ENCODE measurements around the gene SLC2A8. TPM values are rescaled to one million over a fixed set of nuclear protein-coding genes. Genes with fewer than 3 reads are reported as not detected.

Gene SLC2A8
- total and polyA plus RNA-seq, 2 donors (not counting 1 experiment from before 2014, with no cell fraction given) = 8.3 to 14.2 TPM

DNA sequence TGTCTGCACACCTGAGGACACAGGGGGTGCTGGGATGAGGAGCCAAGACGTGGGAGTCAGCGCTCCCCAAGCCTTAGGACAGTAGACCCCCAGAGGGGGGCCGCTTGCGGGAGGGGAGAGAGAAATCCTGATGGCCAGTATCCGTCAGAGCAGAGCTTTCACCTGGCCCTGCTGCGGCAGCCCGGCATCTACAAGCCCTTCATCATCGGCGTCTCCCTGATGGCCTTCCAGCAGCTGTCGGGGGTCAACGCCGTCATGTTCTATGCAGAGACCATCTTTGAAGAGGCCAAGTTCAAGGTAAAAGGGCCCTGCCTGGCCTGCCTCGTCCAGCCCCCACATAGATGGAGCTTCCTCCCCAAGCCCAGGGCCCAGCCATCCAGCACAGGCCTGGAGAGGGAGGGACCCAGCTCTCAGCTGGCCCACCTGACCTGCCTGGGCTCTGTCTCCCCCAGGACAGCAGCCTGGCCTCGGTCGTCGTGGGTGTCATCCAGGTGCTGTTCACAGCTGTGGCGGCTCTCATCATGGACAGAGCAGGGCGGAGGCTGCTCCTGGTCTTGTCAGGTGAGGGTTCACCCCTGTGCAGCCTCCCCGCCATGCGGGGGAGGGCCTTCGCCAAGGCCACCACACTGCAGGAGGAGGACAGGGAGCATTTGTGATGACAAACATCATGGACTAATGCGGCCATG, 6.7 kb downstream of the SLC2A8 start:
- Histone ChIP-seq H3K4me2 (replicated peaks; ENCODE audit: low read depth, low read length, poor library complexity, severe bottlenecking) (no peak overlapping the region), H3K27me3 (replicated peaks in 1 of 4; ENCODE audit: control extremely low read depth in 1 of 4, control insufficient read depth in 3 of 4, insufficient read depth in 4 of 4, low read length in 3 of 4) (no peaks in the 10 kb centered on the region), H2AFZ (ENCODE audit: insufficient read depth, low read depth, low read length, poor library complexity, severe bottlenecking) (no peak overlapping the region), H3K4me3 (ENCODE audit: control extremely low read depth in 1 of 5, extremely low read depth in 1 of 5, insufficient read depth in 1 of 5, low read depth in 2 of 5, low read length in 4 of 5) (no peak overlapping the region), H3K79me2 (ENCODE audit: control insufficient read depth, insufficient read depth, low read length) (peaks cover 2% of the 10 kb centered on the region), H3K36me3 (replicated peaks in 1 of 2; ENCODE audit: control extremely low read depth in 1 of 2, control insufficient read depth in 1 of 2, extremely low read depth in 1 of 2, insufficient read depth in 2 of 2, low read length in 1 of 2) (peaks cover 0 to 5% of the 10 kb centered on the region in 2 experiments), H3K4me1 (ENCODE audit: control insufficient read depth in 2 of 2, insufficient read depth in 2 of 2, low read length in 2 of 2) (no peaks in the 10 kb centered on the region), H3K9me3 (ENCODE audit: control extremely low read depth in 1 of 3, control insufficient read depth in 2 of 3, insufficient read depth in 1 of 3, low read length in 2 of 3) (no peaks in the 10 kb centered on the region), H3K9ac (ENCODE audit: low read length) (no peak overlapping the region), H4K20me1 (ENCODE audit: control insufficient read depth, insufficient read depth, low read length, poor library complexity, severe bottlenecking) (no peaks in the 10 kb centered on the region), H3K27ac (ENCODE audit: low read length in 2 of 2) (no peak overlapping the region)
- ChIA-PET CTCF (no interaction called here), POLR2A (no interaction called here)
- H3K27me3 Mint-ChIP-seq = no peaks in the 10 kb centered on the region
- H3K9me3 Mint-ChIP-seq (ENCODE audit: insufficient read depth) = no peaks in the 10 kb centered on the region
- no peak overlapping the region for H3K27ac Mint-ChIP-seq
- no peak overlapping the region for H3K4me3 Mint-ChIP-seq
- intact Hi-C loops (cut with micrococcal nuclease) = no loop called here
- WGBS (ENCODE audit: insufficient coverage) = 94% methylated on average over 21 of the region's 22 CpGs
- DNase-seq (no peak), ATAC-seq (ENCODE audit: low read depth) (no peak)
- no peaks in the 10 kb centered on the region for H3K4me1 Mint-ChIP-seq
- TF ChIP-seq, protein P1, sequence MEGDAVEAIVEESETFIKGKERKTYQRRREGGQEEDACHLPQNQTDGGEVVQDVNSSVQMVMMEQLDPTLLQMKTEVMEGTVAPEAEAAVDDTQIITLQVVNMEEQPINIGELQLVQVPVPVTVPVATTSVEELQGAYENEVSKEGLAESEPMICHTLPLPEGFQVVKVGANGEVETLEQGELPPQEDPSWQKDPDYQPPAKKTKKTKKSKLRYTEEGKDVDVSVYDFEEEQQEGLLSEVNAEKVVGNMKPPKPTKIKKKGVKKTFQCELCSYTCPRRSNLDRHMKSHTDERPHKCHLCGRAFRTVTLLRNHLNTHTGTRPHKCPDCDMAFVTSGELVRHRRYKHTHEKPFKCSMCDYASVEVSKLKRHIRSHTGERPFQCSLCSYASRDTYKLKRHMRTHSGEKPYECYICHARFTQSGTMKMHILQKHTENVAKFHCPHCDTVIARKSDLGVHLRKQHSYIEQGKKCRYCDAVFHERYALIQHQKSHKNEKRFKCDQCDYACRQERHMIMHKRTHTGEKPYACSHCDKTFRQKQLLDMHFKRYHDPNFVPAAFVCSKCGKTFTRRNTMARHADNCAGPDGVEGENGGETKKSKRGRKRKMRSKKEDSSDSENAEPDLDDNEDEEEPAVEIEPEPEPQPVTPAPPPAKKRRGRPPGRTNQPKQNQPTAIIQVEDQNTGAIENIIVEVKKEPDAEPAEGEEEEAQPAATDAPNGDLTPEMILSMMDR (IDR thresholded peaks at IDR 0.05) = no peak
- no peak for TF ChIP-seq EZH2 (IDR thresholded peaks at IDR 0.05; ENCODE audit: borderline replicate concordance, insufficient read depth, low read depth, low read length, poor library complexity, severe bottlenecking)

DNA sequence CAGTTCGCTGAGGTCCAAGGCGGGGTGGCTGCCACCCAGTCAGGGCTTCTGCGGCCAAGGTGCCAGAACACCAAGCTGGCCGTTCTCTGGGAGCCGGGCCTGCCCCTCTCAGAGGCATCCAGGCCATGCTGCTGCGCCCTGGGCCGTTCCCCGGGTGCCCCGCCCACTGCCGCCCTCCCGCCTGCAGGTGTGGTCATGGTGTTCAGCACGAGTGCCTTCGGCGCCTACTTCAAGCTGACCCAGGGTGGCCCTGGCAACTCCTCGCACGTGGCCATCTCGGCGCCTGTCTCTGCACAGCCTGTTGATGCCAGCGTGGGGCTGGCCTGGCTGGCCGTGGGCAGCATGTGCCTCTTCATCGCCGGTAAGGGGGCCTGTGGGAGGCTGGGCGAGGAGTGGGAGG, 7.7 kb downstream of the SLC2A8 start:
- Histone ChIP-seq H3K4me1 (ENCODE audit: control insufficient read depth in 2 of 2, insufficient read depth in 2 of 2, low read length in 2 of 2) (no peaks in the 10 kb centered on the region), H3K27me3 (replicated peaks in 1 of 4; ENCODE audit: control extremely low read depth in 1 of 4, control insufficient read depth in 3 of 4, insufficient read depth in 4 of 4, low read length in 3 of 4) (no peaks in the 10 kb centered on the region), H3K4me3 (ENCODE audit: control extremely low read depth in 1 of 5, extremely low read depth in 1 of 5, insufficient read depth in 1 of 5, low read depth in 2 of 5, low read length in 4 of 5) (no peak overlapping the region), H3K4me2 (replicated peaks; ENCODE audit: low read depth, low read length, poor library complexity, severe bottlenecking) (no peak overlapping the region), H3K9me3 (ENCODE audit: control extremely low read depth in 1 of 3, control insufficient read depth in 2 of 3, insufficient read depth in 1 of 3, low read length in 2 of 3) (no peaks in the 10 kb centered on the region), H3K79me2 (ENCODE audit: control insufficient read depth, insufficient read depth, low read length) (no peaks in the 10 kb centered on the region), H3K27ac (ENCODE audit: low read length in 2 of 2) (no peak overlapping the region), H3K9ac (ENCODE audit: low read length) (no peak overlapping the region), H3K36me3 (replicated peaks in 1 of 2; ENCODE audit: control extremely low read depth in 1 of 2, control insufficient read depth in 1 of 2, extremely low read depth in 1 of 2, insufficient read depth in 2 of 2, low read length in 1 of 2) (peaks cover 0 to 5% of the 10 kb centered on the region in 2 experiments), H4K20me1 (ENCODE audit: control insufficient read depth, insufficient read depth, low read length, poor library complexity, severe bottlenecking) (no peaks in the 10 kb centered on the region), H2AFZ (ENCODE audit: insufficient read depth, low read depth, low read length, poor library complexity, severe bottlenecking) (no peak overlapping the region)
- H3K4me3 Mint-ChIP-seq = no peak overlapping the region
- H3K4me1 Mint-ChIP-seq = no peaks in the 10 kb centered on the region
- ChIA-PET CTCF (no interaction called here), POLR2A (interaction anchor here (0.5 kb wide), 1 partner anchor 8 kb away, joined by 3 read pairs; the partner anchor contains the start of gene SLC2A8)
- ATAC-seq (ENCODE audit: low read depth) (no peak), DNase-seq (no peak)
- TF ChIP-seq, protein P1 (IDR thresholded peaks at IDR 0.05) = no peak
- no peak for TF ChIP-seq EZH2 (IDR thresholded peaks at IDR 0.05; ENCODE audit: borderline replicate concordance, insufficient read depth, low read depth, low read length, poor library complexity, severe bottlenecking)
- H3K9me3 Mint-ChIP-seq (ENCODE audit: insufficient read depth) = no peaks in the 10 kb centered on the region
- no peak overlapping the region for H3K27ac Mint-ChIP-seq
- no peaks in the 10 kb centered on the region for H3K27me3 Mint-ChIP-seq
- WGBS (ENCODE audit: insufficient coverage) = 95% methylated on average over 22 of the region's 23 CpGs
- intact Hi-C loops (cut with micrococcal nuclease) = no loop called here
